Naive thymus-derived CD4-positive, alpha-beta T cell (primary cell): ENCODE results near the gene HM13. TPM values are rescaled to one million over a fixed set of nuclear protein-coding genes. Genes with fewer than 3 reads are reported as not detected.

Source experiments
- ATAC-seq: fragments of 150-1000 bp; cut with Tn5 transposase; 2 replicates; pipeline ENCODE4 v1.10.0; 2021; ENCODE audit warnings: mild to moderate bottlenecking, moderate library complexity
- CTCF ChIA-PET: fragments of 350-600 bp; sonication (Branson Sonifier 250); formaldehyde crosslinking; loops from one replicate; lab custom pipeline; 2021; ENCODE audit warnings: antibody characterized with exemption; lab: Charles Lee
- POLR2A ChIA-PET: fragments of 350-600 bp; sonication (Branson Sonifier 250); formaldehyde crosslinking; loops from one replicate; lab custom pipeline; 2021; ENCODE audit warnings: antibody characterized with exemption, inconsistent platforms; lab: Charles Lee
- DNase-seq, 9 donors: peaks; one replicate each; pipeline versions ENCODE4 v3.0.0 to v3.0.0-alpha.2; 2020 to 2022; ENCODE audit warnings: mixed read lengths in 1 of 9
- H3K27ac ChIP-seq: one replicate; pipeline ENCODE4 v1.7.0; 2013; ENCODE audit warnings: mild to moderate bottlenecking, low read depth, low read length, moderate library complexity
- H3K27me3 ChIP-seq, 2 donors: one replicate each; pipeline ENCODE4 v1.7.0; 2013; ENCODE audit warnings: low read length in 2 of 2, mild to moderate bottlenecking in 2 of 2, moderate library complexity in 2 of 2; ENCODE audit not compliant: control insufficient read depth in 2 of 2, insufficient read depth in 2 of 2
- H3K36me3 ChIP-seq, 3 experiments: 1 replicate in 2 of 3; 2 replicates in 1 of 3; pipeline ENCODE4 v1.7.0; 2013; ENCODE audit warnings: low read length in 3 of 3, mild to moderate bottlenecking in 3 of 3, moderate library complexity in 1 of 3; ENCODE audit not compliant: insufficient read depth in 3 of 3, control insufficient read depth in 2 of 3
- H3K4me1 ChIP-seq, 2 donors: one replicate each; pipeline ENCODE4 v1.7.0; 2013; ENCODE audit warnings: low read length in 2 of 2, mild to moderate bottlenecking in 2 of 2, moderate library complexity in 1 of 2; ENCODE audit not compliant: control insufficient read depth in 2 of 2, insufficient read depth in 2 of 2
- H3K4me3 ChIP-seq: 2 replicates; pipeline ENCODE4 v1.7.0; 2013; ENCODE audit warnings: mild to moderate bottlenecking, low read length
- H3K9me3 ChIP-seq, 3 experiments: 1 replicate in 2 of 3; 2 replicates in 1 of 3; pipeline ENCODE4 v1.7.0; 2013; ENCODE audit warnings: low read length in 3 of 3; ENCODE audit not compliant: control insufficient read depth in 2 of 3
- H3K27ac Mint-ChIP-seq, 9 donors: one replicate each; pipeline ENCODE4 v1.8.0; 2020 to 2022; ENCODE audit warnings: mixed read lengths in 9 of 9, mild to moderate bottlenecking in 8 of 9, moderate library complexity in 5 of 9, inconsistent platforms in 2 of 9
- H3K27me3 Mint-ChIP-seq, 5 donors: one replicate each; pipeline ENCODE4 v1.8.0; 2021 to 2022; ENCODE audit warnings: mixed read lengths in 5 of 5, mild to moderate bottlenecking in 1 of 5
- H3K36me3 Mint-ChIP-seq, 5 donors: one replicate each; pipeline ENCODE4 v1.8.0; 2020 to 2022; ENCODE audit warnings: mixed read lengths in 5 of 5, mild to moderate bottlenecking in 3 of 5, inconsistent platforms in 1 of 5
- H3K4me1 Mint-ChIP-seq, 7 donors: one replicate each; pipeline ENCODE4 v1.8.0; 2020 to 2022; ENCODE audit warnings: mixed read lengths in 7 of 7, mild to moderate bottlenecking in 3 of 7, inconsistent platforms in 1 of 7
- H3K4me3 Mint-ChIP-seq, 10 donors: one replicate each; pipeline ENCODE4 v1.8.0; 2020 to 2022; ENCODE audit warnings: mild to moderate bottlenecking in 10 of 10, mixed read lengths in 10 of 10, moderate library complexity in 6 of 10, inconsistent platforms in 2 of 10
- H3K9me3 Mint-ChIP-seq, 11 donors: one replicate each; pipeline ENCODE4 v1.8.0; 2020 to 2022; ENCODE audit warnings: mixed read lengths in 11 of 11, mild to moderate bottlenecking in 4 of 11, inconsistent platforms in 1 of 11, moderate library complexity in 1 of 11
- intact Hi-C, 2 donors: fragments of 100-400 bp; cut with micrococcal nuclease; formaldehyde crosslinking; loops; one replicate each; pipeline ENCODE4 v1.15.1; 2023
- microRNA-seq: library from miRNA; unstranded; fragments of <30 nt; microRNA quantifications from one replicate; pipeline ENCODE4 v1.2.0, GENCODE V29; 2022; ENCODE audit warnings: borderline microRNAs expressed
- polyA plus RNA-seq, 2 donors: library from polyadenylated mRNA; unstranded; fragments of 300-500 nt; fragmentation: Illumina TruSeq; gene quantifications; one replicate each; pipeline ENCODE4 v1.2.3, GENCODE V29; 2021
- total RNA-seq, 6 experiments: library from RNA in 5 of 6; stranded (reverse) in 5 of 6; gene quantifications; 1 replicate in 5 of 6; 2 replicates in 1 of 6; pipeline ENCODE4 v1.2.3 and lab custom pipeline; 2021 to 2026

Gene HM13
- total and polyA plus RNA-seq, 7 experiments from 2014 or later, result 102 to 197 (median 133) TPM

DNA sequence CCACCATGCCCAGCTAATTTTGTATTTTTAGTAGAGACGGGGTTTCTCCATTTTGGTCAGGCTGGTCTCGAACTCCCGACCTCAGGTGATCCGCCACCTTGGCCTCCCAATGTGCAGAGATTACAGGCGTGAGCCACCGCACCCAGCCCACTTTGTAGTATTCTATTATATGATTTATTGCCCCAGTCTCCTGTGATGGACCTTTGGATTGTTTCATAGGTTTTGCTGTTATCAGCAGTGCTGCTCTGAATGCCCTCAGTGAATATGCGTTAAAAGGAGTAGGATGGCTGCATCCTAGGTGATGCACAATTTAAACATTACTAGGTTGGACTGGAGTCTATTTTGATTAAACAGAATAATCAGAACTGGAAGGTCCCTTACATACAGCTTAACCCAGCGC is 101.2 kb downstream of the HM13 start:
- intact Hi-C loops, result no loop called here
- POLR2A ChIA-PET, result no interaction called here
- H3K4me1 ChIP-seq, result peaks cover 0 to 3% of the 10 kb centered on the region in 2 donors
- H3K27ac Mint-ChIP-seq, result peak overlapping the region in 1 of 9 donors; percentile 33
- H3K4me3 Mint-ChIP-seq, result no peak overlapping the region
- H3K27ac ChIP-seq, result no peak overlapping the region
- CTCF ChIA-PET, result interaction anchor here (0.6 to 1.4 kb wide), 3 partner anchors 52 to 303 kb away, joined by 3 read pairs; no protein-coding TSS in a partner anchor
- no peaks in the 10 kb centered on the region for H3K36me3 ChIP-seq
- H3K9me3 Mint-ChIP-seq, result no peaks in the 10 kb centered on the region
- H3K27me3 Mint-ChIP-seq, result peaks cover 0 to 20% (median 4%) of the 10 kb centered on the region in 5 donors
- H3K9me3 ChIP-seq, result no peaks in the 10 kb centered on the region
- DNase-seq (no peak), ATAC-seq (no peak)
- no peak overlapping the region for H3K4me3 ChIP-seq
- H3K27me3 ChIP-seq, result peaks cover 0 to 3% of the 10 kb centered on the region in 2 donors
- peaks cover 0 to 7% (median 0%) of the 10 kb centered on the region in 7 donors for H3K4me1 Mint-ChIP-seq
- H3K36me3 Mint-ChIP-seq, result no peaks in the 10 kb centered on the region

- CTCF ChIA-PET, result interaction anchor here (1.0 kb wide), 1 partner anchor 57 kb away, joined by 5 read pairs; no protein-coding TSS in a partner anchor
- peaks cover 0 to 3% of the 10 kb centered on the region in 2 donors for H3K27me3 ChIP-seq
- no peak overlapping the region for H3K4me3 Mint-ChIP-seq
- H3K9me3 ChIP-seq, result no peaks in the 10 kb centered on the region
- peaks cover 0 to 7% (median 0%) of the 10 kb centered on the region in 7 donors for H3K4me1 Mint-ChIP-seq
- no peak overlapping the region for H3K27ac ChIP-seq
- H3K27ac Mint-ChIP-seq, result peak overlapping the region in 2 of 9 donors; percentile 51 to 67
- H3K4me1 ChIP-seq, result peaks cover 0 to 2% of the 10 kb centered on the region in 2 donors
- peaks cover 0 to 13% (median 0%) of the 10 kb centered on the region in 5 donors for H3K27me3 Mint-ChIP-seq
- no peak for ATAC-seq
- no peak overlapping the region for H3K4me3 ChIP-seq
- POLR2A ChIA-PET, result no interaction called here
- intact Hi-C loops, result no loop called here
- DNase-seq, result no peak
- H3K9me3 Mint-ChIP-seq, result no peaks in the 10 kb centered on the region
- no peaks in the 10 kb centered on the region for H3K36me3 ChIP-seq
- H3K36me3 Mint-ChIP-seq, result no peaks in the 10 kb centered on the region
Measured at GRCh38 chr20:31617432-31618104, 103.3 kb downstream of the HM13 start.

Small RNAs within 50 kb of the gene (microRNA-seq; reads per million reads assigned to microRNA genes)
- not detected for gene MIR3193

Other genes with a start within 250 kb of the HM13 start
- not detected for gene DEFB116, start 205.9 kb upstream of the HM13 start, total RNA-seq
- not detected for gene DEFB116, start 205.9 kb upstream of the HM13 start, polyA plus RNA-seq
- not detected for gene DEFB118, start 145.8 kb upstream of the HM13 start, total RNA-seq
- gene DEFB118, start 145.8 kb upstream of the HM13 start, polyA plus RNA-seq, result not detected
- gene DEFB119, start 123.9 kb upstream of the HM13 start, total RNA-seq, result not detected
- gene DEFB119, start 123.9 kb upstream of the HM13 start, polyA plus RNA-seq, result not detected
- not detected for gene DEFB121, start 108.2 kb upstream of the HM13 start, total RNA-seq
- not detected for gene DEFB121, start 108.2 kb upstream of the HM13 start, polyA plus RNA-seq
- not detected for gene DEFB123, start 73.8 kb upstream of the HM13 start, total RNA-seq
- gene DEFB123, start 73.8 kb upstream of the HM13 start, polyA plus RNA-seq, result not detected
- not detected for gene DEFB124, start 39.3 kb upstream of the HM13 start, total RNA-seq
- not detected for gene DEFB124, start 39.3 kb upstream of the HM13 start, polyA plus RNA-seq
- not detected for gene REM1, start 39.2 kb upstream of the HM13 start, total RNA-seq
- not detected for gene REM1, start 39.2 kb upstream of the HM13 start, polyA plus RNA-seq
- gene ID1, start 90.8 kb downstream of the HM13 start, total RNA-seq, result 10 to 100 TPM in 1 of 5 experiments, 1 to 10 TPM in 1, under 1 TPM in 3; 0.41 to 16.9 (median 0.62) TPM
- gene ID1, start 90.8 kb downstream of the HM13 start, polyA plus RNA-seq, result not detected
- gene COX4I2, start 123.5 kb downstream of the HM13 start, total RNA-seq, result not detected
- not detected for gene COX4I2, start 123.5 kb downstream of the HM13 start, polyA plus RNA-seq
- 100 to 1,000 TPM in 1 of 5 experiments, 10 to 100 TPM in 4; 15.0 to 111 (median 19.4) TPM for gene BCL2L1, start 208.4 kb downstream of the HM13 start, total RNA-seq
- gene BCL2L1, start 208.4 kb downstream of the HM13 start, polyA plus RNA-seq, result 10 to 100 TPM; 11.5 to 12.7 TPM
- gene TPX2, start 224.8 kb downstream of the HM13 start, total RNA-seq, result 10 to 100 TPM in 1 of 5 experiments, under 1 TPM in 4; 0.16 to 84.3 (median 0.43) TPM
- gene TPX2, start 224.8 kb downstream of the HM13 start, polyA plus RNA-seq, result under 1 TPM in 1 of 2 donors, not detected in 1; 0.09 TPM